ENCODE results near the gene SPATA21. TPM values are rescaled to one million over a fixed set of nuclear protein-coding genes. Genes with fewer than 3 reads are reported as not detected.

SPATA21 gene
- total RNA-seq, 1 donor from 2014 or later, result not detected

GRCh38 chr1:16356867-16357266 lies 80.4 kb downstream of the SPATA21 start:
- H3K9ac ChIP-seq (ENCODE audit: low read length), result no peak overlapping the region
- no peak for DNase-seq (ENCODE audit: low read depth)
- peaks cover 5% of the 10 kb centered on the region for H3K79me2 ChIP-seq (ENCODE audit: insufficient read depth, low read length)
- Mint-ChIP-seq H3K27me3 (ENCODE audit: low read depth, unreplicated experiment) (no peaks in the 10 kb centered on the region), H3K9me3 (ENCODE audit: unreplicated experiment) (no peaks in the 10 kb centered on the region), H3K4me3 (ENCODE audit: unreplicated experiment) (no peak overlapping the region), H3K4me1 (ENCODE audit: low read depth, unreplicated experiment) (peaks cover 1% of the 10 kb centered on the region), H3K36me3 (ENCODE audit: low read depth, unreplicated experiment) (no peaks in the 10 kb centered on the region), H3K27ac (ENCODE audit: unreplicated experiment) (no peak overlapping the region)
- no peak overlapping the region for H2AFZ ChIP-seq (ENCODE audit: low read depth, low read length)
- H3K4me2 ChIP-seq (ENCODE audit: low read length), result no peak overlapping the region
- H3K4me3 ChIP-seq (ENCODE audit: insufficient read depth, low read depth, low read length), result no peak overlapping the region
- no peak for TF ChIP-seq CTCF (IDR thresholded peaks at IDR 0.05; ENCODE audit: insufficient read depth, low read depth, low read length)
- H3K27me3 ChIP-seq (ENCODE audit: insufficient read depth, low read length), result no peaks in the 10 kb centered on the region
- FAIRE-seq, result no peak
- H3K27ac ChIP-seq (ENCODE audit: low read depth, low read length), result no peak overlapping the region
- H4K20me1 ChIP-seq (ENCODE audit: insufficient read depth, low read length), result no peaks in the 10 kb centered on the region
- H3K9me3 ChIP-seq (ENCODE audit: insufficient read depth, low read depth, low read length), result no peaks in the 10 kb centered on the region
- H3K4me1 ChIP-seq (ENCODE audit: insufficient read depth, low read length), result peaks cover 7% of the 10 kb centered on the region
- no peaks in the 10 kb centered on the region for H3K36me3 ChIP-seq (ENCODE audit: insufficient read depth, low read length)

GRCh38 chr1:16354619-16355018 lies 82.6 kb downstream of the SPATA21 start:
- no peak overlapping the region for H3K9ac ChIP-seq (ENCODE audit: low read length)
- peaks cover 17% of the 10 kb centered on the region for H4K20me1 ChIP-seq (ENCODE audit: insufficient read depth, low read length)
- no peak for FAIRE-seq
- Mint-ChIP-seq H3K27me3 (ENCODE audit: low read depth, unreplicated experiment) (no peaks in the 10 kb centered on the region), H3K36me3 (ENCODE audit: low read depth, unreplicated experiment) (no peaks in the 10 kb centered on the region), H3K4me3 (ENCODE audit: unreplicated experiment) (no peak overlapping the region), H3K9me3 (ENCODE audit: unreplicated experiment) (no peaks in the 10 kb centered on the region), H3K27ac (ENCODE audit: unreplicated experiment) (no peak overlapping the region), H3K4me1 (ENCODE audit: low read depth, unreplicated experiment) (peaks cover 9% of the 10 kb centered on the region)
- H3K27ac ChIP-seq (ENCODE audit: low read depth, low read length), result no peak overlapping the region
- no peak overlapping the region for H3K4me2 ChIP-seq (ENCODE audit: low read length)
- H3K27me3 ChIP-seq (ENCODE audit: insufficient read depth, low read length), result no peaks in the 10 kb centered on the region
- no peaks in the 10 kb centered on the region for H3K9me3 ChIP-seq (ENCODE audit: insufficient read depth, low read depth, low read length)
- peaks cover 13% of the 10 kb centered on the region for H3K4me1 ChIP-seq (ENCODE audit: insufficient read depth, low read length)
- H3K4me3 ChIP-seq (ENCODE audit: insufficient read depth, low read depth, low read length), result no peak overlapping the region
- DNase-seq (ENCODE audit: low read depth), result no peak
- no peak overlapping the region for H2AFZ ChIP-seq (ENCODE audit: low read depth, low read length)
- H3K36me3 ChIP-seq (ENCODE audit: insufficient read depth, low read length), result no peaks in the 10 kb centered on the region
- H3K79me2 ChIP-seq (ENCODE audit: insufficient read depth, low read length), result peaks cover 27% of the 10 kb centered on the region
- TF ChIP-seq CTCF (IDR thresholded peaks at IDR 0.05; ENCODE audit: insufficient read depth, low read depth, low read length) (no peak), EZH2 (IDR thresholded peaks at IDR 0.05; ENCODE audit: insufficient read depth, low read length) (no peak)

GRCh38 chr1:16352842-16353535 lies 84.2 kb downstream of the SPATA21 start:
- FAIRE-seq (no peak), DNase-seq (ENCODE audit: low read depth) (no peak)
- H3K36me3 ChIP-seq (ENCODE audit: insufficient read depth, low read length), result no peaks in the 10 kb centered on the region
- H3K4me2 ChIP-seq (ENCODE audit: low read length), result peak overlapping the region; percentile 88
- no peaks in the 10 kb centered on the region for H3K27me3 ChIP-seq (ENCODE audit: insufficient read depth, low read length)
- peaks cover 22% of the 10 kb centered on the region for H3K4me1 ChIP-seq (ENCODE audit: insufficient read depth, low read length)
- peak overlapping the region; percentile 94 for H3K9ac ChIP-seq (ENCODE audit: low read length)
- Mint-ChIP-seq H3K36me3 (ENCODE audit: low read depth, unreplicated experiment) (no peaks in the 10 kb centered on the region), H3K27me3 (ENCODE audit: low read depth, unreplicated experiment) (no peaks in the 10 kb centered on the region), H3K4me3 (ENCODE audit: unreplicated experiment) (peak overlapping the region; percentile 93), H3K27ac (ENCODE audit: unreplicated experiment) (peak overlapping the region; percentile 91), H3K4me1 (ENCODE audit: low read depth, unreplicated experiment) (peaks cover 19% of the 10 kb centered on the region), H3K9me3 (ENCODE audit: unreplicated experiment) (no peaks in the 10 kb centered on the region)
- H3K79me2 ChIP-seq (ENCODE audit: insufficient read depth, low read length), result peaks cover 43% of the 10 kb centered on the region
- TF ChIP-seq CTCF (IDR thresholded peaks at IDR 0.05; ENCODE audit: insufficient read depth, low read depth, low read length) (no peak), EZH2 (IDR thresholded peaks at IDR 0.05; ENCODE audit: insufficient read depth, low read length) (no peak)
- H2AFZ ChIP-seq (ENCODE audit: low read depth, low read length), result peak overlapping the region; percentile 99
- H3K27ac ChIP-seq (ENCODE audit: low read depth, low read length), result peak overlapping the region; percentile 85
- H3K9me3 ChIP-seq (ENCODE audit: insufficient read depth, low read depth, low read length), result no peaks in the 10 kb centered on the region
- peak overlapping the region; percentile 75 for H3K4me3 ChIP-seq (ENCODE audit: insufficient read depth, low read depth, low read length)
- peaks cover 33% of the 10 kb centered on the region for H4K20me1 ChIP-seq (ENCODE audit: insufficient read depth, low read length)
